Stimulated activated CD8-positive, alpha-beta memory T cell treated with anti-CD3 and anti-CD28 coated beads, Interleukin-4, amount 100 ng/mL, for 1 hour (primary cell): ENCODE data around the gene SYCE3.
"Not testable (repeated sequence)": the region's sequence is repeated elsewhere in the genome, so short reads cannot be mapped to it uniquely, and the experiment has no call there.

Source experiments
- DNase-seq, 2 donors: peaks; one replicate each; pipeline ENCODE4 v3.0.0-alpha.2; 2020; ENCODE audit warnings: low read depth in 2 of 2, low spot score in 1 of 2

The SYCE3 gene, protein sequence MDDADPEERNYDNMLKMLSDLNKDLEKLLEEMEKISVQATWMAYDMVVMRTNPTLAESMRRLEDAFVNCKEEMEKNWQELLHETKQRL

DNA sequence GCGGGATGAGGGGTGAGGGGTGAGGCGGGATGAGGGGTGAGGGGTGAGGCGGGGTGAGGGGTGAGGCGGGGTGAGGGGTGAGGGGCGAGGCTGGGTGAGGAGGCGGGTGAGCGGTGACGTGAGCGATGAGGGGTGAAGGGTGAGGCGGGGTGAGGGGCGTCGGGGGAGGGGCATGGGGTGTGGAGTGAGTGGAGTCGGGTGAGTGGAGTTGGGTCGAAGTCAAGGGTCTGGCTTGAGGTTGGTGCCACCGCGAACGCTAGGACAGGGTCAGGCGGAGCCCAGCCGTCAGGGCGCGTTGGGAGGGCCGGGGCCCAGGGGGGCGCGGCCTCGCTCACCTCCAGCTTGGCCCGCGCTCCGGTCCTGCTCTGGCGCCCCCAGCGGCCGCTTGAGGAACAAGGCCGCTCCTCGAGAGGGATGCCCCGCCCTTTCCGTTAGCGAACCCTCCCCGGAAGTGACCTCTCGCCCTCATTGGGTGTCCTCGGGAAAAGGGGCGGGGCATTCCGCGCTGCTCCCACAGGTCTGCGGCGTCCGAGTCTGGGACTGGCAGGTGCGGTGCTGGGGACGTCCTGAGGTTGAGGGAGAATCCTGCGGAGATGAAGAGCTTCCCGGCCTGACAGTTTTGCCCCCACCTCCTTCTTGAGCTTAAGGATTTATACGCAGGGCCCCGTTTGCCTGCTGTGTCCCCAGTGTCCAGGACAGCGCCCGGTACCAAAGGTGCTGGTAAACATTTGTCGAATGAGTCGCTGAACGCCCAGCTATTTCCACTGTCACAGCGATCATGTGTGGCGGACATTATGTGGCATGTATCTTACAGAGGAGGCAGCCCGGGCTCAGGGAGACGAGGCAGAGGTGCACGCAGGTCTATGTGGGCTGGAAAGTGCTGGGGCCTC, at the start of gene SYCE3:
Gene SYCE3 (minus strand): TSS at position 397 of the 890 bp plus-strand sequence. CDS start 6,514 bp downstream, outside the sequence.
- peak; percentile 90 to 96 for DNase-seq

- DNase-seq = no peak
Measured at GRCh38 chr22:50612168-50612527, 49.4 kb upstream of the SYCE3 start.

DNA sequence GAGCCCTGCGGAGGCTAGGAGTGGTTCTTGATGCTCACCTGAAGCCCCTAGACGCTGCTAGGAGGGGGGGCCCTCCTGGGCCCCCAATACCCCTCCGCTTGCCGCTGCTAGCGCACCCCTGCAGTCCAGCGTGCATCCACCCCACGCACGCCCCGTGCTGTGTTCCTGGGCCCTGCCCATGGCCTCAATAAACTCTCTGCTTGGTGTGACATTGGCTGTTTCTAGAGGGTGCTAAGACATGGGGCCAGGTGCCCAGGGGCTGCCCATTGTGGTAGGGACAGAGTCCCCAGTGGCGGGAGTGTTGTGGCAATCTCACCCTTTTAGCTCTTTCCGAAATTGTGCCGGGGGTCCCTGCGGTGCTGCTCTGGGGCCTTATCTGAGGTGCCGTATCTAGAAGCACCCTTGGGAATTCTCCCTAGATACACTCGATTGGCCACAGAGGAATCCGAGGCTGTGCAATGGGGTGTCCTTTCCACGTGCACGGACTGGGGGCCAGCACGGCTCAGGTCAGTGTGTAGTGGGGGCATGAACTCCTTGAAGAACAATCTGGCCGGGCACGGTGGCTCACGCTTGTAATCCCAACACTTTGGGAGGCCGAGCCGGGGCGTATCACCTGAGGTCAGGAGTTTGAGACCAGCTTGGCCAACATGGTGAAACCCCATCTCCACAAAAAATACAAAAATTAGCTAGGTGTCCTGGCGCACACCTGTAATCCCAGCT, 48.8 kb upstream of the SYCE3 start:
- DNase-seq = no peak

DNA sequence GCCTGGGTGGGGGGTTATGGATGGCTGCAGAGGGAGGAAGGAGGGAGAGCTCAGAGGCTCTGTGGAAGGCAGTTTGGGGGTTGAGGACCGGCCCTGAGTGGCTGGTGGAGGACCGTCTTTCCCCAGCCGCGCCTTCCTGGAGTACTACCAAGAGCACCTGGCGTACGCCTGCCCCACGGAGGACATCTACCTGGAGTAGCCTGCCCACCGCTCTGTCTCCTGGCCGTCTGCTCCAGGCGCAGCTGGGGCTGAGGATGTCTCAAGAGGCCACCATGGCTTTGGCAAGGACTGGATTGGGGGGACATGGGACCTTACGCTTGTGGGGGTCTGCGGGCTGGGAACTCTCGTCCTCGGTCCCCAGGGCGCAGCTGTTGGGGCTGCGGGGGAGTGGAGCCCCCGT, 47.9 kb upstream of the SYCE3 start:
- no peak for DNase-seq

- DNase-seq = no peak
Measured at GRCh38 chr22:50610041-50610451, 47.3 kb upstream of the SYCE3 start.

GRCh38 chr22:50609599-50609998, 46.9 kb upstream of the SYCE3 start:
- no peak for DNase-seq

DNA sequence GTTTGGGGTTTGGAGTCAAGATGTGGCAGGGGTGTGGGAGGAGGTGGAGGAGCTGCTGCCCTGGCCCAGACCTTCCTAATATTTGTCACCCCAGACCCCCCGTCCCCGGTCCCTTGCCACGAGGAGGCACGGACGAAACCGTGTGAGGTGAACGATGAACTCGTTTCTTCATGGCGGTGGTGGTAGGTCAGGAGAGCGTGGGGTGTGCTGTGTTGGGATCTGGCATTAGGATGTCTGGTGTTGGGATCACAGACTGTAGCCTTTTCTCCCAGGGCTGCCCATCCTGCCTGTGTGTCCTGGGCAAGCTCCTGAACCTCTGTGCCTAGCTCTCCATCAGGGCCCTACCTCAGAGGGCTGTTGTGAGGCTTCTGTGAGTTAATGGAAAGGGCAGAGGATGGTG, 46.3 kb upstream of the SYCE3 start:
- DNase-seq = no peak

- not testable (repeated sequence) for DNase-seq
Measured at GRCh38 chr22:50608058-50608840, 45.5 kb upstream of the SYCE3 start.

DNA sequence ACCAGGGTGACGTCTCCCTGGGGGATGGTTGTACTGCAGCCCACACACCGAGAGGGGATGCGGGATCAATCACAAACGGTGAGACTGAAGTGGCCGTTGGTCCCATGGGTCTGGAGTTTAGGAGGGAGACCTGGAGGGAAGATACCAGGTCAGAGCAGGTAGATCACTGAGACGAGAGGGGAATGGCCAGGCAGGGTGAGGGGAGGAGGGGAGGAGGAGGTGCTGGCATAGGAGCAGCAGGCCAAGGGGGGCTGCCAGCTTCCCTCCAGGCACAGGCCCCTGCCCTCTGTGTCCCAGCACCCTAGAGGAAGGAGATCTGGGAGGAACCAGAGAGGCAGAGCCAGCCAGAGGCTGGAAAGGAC, 44.9 kb upstream of the SYCE3 start:
- DNase-seq = no peak

DNA sequence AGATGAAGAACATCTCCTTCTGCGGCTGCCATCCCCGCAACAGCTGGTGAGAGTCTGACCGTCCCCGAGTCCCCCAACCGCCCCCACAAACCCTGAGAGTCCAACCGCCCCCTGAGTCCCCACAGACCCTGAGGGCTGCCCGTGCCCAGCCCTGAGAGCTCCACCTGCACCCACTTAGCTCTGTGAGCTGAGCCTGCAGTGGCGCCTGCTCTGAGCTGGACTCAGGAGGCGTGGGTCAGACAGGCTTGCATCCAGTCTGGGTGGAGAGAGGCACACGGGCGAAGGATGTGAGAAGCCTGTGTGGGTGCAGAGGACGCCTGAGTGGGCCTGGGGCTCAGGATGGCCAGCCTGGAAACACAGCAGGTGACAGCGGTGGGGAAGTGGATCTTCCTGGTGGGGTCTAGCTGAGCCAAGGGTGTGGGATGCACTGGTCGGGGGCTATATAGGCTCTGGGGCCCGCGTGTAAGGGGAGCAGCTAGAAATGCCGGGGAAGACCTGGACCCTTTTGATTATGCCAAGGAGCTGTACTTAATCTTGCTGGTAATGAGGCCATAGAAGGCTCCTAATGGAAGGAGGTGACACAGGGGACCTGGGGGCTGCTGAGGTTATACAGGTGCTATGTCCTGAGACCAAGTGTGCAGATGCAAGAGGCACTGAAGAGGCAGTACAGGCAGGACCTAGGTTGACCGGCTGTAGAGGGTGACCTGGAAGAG, 44.4 kb upstream of the SYCE3 start:
- DNase-seq = no peak

DNA sequence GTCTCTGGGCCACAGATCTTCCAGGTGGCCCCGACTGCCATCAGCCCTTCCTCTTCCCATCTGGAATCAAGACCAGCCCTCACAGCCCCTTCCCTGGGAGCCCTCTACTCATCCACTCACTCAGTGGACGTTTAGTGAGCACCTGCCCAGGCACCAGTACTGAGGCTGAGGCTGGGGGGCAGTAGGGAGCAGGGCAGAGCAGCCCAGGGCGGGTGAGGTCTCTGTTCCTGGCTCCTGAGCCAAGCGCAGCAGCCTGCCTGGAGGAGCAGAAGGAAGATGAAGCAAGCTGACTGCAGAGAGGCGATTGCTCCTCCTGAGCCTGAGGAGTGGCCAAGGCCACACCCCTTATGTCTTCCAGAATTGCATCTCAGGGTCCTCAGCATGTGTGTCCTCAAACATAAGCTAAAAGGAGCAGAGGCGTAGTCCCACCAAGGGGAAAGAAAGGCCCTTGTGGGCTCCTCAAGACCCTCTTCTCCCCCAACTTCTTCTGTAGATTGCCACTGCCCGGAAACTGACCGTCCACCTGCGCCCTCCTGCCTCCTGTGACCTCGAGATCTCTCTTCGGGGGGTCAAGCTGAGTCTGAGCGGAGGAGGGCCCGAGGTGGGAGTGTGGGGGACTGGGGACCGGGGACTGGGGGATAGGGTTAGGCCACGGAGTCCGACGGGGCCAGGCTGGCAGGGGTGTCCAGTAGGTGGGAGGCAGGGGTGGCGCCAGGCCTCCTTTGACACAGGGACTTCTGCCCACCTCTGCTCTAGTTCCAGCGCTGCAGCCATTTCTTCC, 43.6 kb upstream of the SYCE3 start:
- DNase-seq = no peak

GRCh38 chr22:50605613-50606074, 42.9 kb upstream of the SYCE3 start:
- DNase-seq = no peak

DNA sequence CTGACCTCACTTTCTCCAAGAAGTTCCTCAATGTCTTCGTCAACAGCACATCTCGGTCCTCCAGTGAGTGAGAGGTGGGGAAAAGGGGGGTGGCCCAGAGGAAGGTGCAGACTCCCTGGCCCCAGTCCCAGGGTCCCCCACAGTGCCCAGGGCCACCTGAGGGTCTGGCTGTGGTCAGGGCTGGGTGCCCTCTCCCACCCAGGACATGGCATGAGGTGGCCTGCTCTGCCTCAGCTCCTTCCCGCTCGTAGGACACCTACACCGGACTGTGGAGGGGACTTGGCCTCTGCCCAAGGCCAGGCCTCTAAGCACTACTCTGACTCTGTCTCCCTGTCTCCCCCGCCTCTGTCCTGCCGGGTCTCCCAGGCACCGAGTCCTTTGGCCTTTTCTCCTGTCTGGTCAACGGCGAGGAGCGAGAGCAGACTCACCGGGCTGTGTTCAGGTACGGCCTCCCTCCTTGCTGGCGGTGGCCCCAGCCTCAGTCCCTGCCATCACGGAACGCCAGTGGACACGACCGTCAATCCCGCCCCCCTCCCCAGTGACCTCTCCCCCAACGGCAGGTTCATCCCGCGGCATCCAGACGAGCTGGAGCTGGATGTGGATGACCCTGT, 42.4 kb upstream of the SYCE3 start:
- no peak for DNase-seq

- no peak for DNase-seq
Measured at GRCh38 chr22:50604256-50605001, 41.7 kb upstream of the SYCE3 start.

DNA sequence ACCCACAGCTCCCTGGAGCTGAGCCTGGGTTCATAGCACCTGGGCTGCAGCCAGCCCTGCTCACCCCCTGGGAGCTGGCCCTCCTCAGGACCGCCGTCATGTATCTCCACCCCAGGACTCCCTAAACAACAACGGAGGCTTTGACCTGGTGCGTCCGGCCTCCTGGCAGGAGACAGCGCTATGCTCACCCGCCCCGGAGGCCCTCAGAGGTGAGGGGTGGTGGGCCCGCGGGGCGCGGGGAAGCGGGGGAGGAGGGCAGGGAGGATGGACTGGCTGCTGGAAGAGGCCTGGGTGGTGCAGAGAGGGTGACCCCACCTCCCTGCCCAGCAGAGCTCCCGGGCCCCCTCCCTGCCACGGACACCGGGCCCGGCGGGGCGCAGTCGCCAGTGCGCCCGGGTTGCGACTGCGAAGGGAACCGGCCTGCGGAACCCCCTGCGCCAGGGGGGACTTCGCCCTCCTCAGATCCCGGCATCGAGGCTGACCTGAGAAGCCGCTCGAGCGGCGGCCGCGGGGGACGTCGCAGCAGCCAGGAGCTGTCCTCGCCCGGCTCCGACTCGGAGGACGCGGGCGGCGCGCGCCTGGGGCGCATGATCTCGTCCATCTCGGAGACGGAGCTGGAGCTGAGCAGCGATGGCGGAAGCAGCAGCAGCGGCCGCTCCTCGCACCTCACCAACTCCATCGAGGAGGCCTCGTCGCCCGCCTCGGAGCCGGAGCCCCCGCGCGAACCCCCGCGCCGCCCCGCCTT, 41.0 kb upstream of the SYCE3 start:
- no peak for DNase-seq

DNA sequence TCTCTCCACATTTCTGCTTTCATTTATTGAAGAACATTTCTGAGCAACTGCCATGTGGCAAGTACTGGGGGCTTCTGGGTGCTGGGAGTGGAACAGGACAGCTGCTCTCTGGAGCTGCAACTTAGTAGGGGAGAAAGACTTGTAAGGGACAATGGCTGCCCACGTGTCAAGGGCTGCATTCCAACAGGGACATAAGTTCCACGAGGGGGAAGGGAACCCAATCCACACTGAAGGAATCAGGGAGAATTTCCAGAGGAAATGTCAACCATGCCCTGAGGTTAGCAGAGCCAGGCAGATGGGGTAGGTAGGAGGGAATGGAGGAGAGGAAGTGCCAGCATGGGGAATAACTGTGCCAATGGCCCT, 39.6 kb upstream of the SYCE3 start:
- no peak for DNase-seq

GRCh38 chr22:50601669-50602337, 39.1 kb upstream of the SYCE3 start:
- no peak for DNase-seq
